ENCODE results near the gene YIPF5.

Gene YIPF5

DNA sequence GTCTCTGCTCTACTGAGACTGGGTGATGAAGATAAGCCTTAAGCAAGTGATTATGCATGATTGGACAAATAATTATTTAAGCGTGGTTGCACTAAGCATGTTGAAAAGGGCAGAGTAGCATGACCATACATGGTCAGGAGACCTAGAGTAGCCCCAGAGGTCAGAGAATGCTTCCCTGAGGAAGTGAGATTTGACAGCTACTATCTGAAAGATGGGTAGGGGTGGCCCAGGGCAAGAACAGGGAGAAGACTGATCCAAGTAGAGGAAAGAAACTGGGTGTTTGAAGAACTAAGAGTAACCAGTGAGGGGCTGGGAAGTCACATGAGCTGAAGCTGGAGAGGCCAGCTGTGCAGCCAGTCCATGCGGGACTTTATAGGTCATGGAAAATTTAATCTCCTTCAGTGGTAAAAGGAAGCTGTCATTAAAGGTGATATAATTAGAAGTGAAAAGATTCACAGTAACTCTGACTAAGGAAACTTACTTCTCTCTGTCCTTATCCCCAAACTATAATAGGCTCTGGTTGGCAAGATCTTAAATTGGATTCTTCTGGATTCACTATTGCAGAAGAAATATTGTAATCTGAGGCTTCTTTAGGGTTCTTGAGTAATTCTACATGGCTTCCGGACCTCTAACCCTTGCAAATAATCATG lies 35.2 kb downstream of the YIPF5 start:
- DNase-seq (ENCODE audit: low read depth) = no peak
- TF ChIP-seq, protein P1, sequence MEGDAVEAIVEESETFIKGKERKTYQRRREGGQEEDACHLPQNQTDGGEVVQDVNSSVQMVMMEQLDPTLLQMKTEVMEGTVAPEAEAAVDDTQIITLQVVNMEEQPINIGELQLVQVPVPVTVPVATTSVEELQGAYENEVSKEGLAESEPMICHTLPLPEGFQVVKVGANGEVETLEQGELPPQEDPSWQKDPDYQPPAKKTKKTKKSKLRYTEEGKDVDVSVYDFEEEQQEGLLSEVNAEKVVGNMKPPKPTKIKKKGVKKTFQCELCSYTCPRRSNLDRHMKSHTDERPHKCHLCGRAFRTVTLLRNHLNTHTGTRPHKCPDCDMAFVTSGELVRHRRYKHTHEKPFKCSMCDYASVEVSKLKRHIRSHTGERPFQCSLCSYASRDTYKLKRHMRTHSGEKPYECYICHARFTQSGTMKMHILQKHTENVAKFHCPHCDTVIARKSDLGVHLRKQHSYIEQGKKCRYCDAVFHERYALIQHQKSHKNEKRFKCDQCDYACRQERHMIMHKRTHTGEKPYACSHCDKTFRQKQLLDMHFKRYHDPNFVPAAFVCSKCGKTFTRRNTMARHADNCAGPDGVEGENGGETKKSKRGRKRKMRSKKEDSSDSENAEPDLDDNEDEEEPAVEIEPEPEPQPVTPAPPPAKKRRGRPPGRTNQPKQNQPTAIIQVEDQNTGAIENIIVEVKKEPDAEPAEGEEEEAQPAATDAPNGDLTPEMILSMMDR (IDR thresholded peaks at IDR 0.05; ENCODE audit: control insufficient read depth, insufficient read depth, low read depth, low read length, missing control alignments) = no peak

DNA sequence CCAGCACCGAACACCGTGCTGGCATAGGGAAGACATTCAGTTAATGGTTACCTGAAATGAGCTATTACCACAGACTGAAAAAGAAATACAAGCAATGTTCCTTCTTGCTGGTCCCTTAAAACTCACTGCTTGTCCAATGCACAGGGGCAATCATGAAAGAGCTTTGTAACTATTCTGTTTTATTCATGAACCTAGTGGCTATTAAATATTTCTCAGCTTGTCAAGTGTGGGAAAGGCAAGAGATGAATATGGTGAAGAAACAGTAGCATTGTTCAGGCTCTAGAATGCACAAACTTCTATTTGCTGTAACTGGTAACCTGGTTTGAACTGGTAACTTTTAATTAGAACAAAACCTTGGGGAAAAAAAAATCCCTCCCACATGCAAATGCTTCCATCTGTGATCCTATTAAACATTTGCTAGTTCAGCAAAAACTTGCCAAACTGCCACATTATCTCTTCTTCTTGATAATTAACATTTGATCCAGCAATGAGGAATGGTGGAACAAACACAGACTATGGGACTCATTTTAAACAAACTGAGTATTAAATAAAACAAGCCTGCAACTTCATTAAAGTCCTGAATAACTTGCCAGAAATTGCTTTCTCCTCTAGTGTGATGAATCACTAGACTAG lies 36.1 kb downstream of the YIPF5 start:
- TF ChIP-seq, protein P1 (IDR thresholded peaks at IDR 0.05; ENCODE audit: control insufficient read depth, insufficient read depth, low read depth, low read length, missing control alignments) = no peak
- no peak overlapping the region for H3K4me3 ChIP-seq (ENCODE audit: control insufficient read depth, low read depth, low read length)
- no peak for DNase-seq (ENCODE audit: low read depth)

More for the DNA sequence above, 35.2 kb downstream of the YIPF5 start:
- H3K4me3 ChIP-seq (ENCODE audit: control insufficient read depth, low read depth, low read length) = no peak overlapping the region

DNA sequence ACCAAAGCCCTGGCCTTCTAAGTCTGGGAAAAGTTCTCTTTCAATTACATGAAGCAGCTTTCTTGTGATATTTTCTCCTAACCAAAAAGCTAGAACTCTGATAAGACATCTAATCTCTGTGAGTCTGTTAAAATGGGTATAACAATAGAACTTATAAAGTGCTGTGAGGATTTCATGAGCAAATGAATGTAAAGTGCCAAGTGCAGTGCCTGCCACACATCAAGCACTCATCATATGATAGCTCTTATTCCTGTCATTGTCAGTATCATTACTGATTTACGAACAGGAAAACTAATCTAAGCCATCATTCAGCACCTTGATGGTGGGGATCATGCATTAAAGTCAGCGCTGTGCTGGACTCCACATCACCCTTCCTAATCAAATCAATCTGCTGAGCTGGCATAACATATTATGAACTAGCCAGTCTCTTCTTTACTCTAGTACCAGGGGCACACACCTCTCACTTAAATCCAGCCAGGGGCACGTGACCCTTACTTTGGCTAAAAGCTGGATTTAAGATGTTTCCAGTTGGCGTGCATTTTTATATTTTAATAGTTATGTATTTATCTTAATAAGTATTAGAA lies 37.3 kb downstream of the YIPF5 start:
- H3K4me3 ChIP-seq (ENCODE audit: control insufficient read depth, low read depth, low read length) = no peak overlapping the region
- DNase-seq (ENCODE audit: low read depth) = no peak
- TF ChIP-seq, protein P1 (IDR thresholded peaks at IDR 0.05; ENCODE audit: control insufficient read depth, insufficient read depth, low read depth, low read length, missing control alignments) = no peak

DNA sequence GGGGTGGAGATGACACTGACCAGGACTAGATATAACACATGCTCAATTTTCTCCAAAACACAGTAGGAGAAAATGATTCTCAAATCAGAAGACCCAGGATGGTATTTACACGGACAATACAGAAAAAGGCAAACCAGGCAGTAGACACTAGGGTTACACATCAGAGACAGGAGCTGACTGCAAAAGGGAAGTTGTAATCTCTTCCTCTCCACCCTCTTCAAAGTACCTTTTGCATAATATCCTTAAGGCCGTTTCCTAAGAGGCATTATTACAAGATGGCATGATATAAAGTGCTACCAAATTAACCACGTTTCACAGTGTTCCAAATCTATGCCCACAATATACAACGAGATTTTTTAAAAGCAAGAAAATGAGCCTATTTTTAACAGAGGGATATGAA lies 39.2 kb downstream of the YIPF5 start:
- no peak overlapping the region for H3K4me3 ChIP-seq (ENCODE audit: control insufficient read depth, low read depth, low read length)
- no peak for DNase-seq (ENCODE audit: low read depth)
- TF ChIP-seq, protein P1 (IDR thresholded peaks at IDR 0.05; ENCODE audit: control insufficient read depth, insufficient read depth, low read depth, low read length, missing control alignments) = no peak

DNA sequence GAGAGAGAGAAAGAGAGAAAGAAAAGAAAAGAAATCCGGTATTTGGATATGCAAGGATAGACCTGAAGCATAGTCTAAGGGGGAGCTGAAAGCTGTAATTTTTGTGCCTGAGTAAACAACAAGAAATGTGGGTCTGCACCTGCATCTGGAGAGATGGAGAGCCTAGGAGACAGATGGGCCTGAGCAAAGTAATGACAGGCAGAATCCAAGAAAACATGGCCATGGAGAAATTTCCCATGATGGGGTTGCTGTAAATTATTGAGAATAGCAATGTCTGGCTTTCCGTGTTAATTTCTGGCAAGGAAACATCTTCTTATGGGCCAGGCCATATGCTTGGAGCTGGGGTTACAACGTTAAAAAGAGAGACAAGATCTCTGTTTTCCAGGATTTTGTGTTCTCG lies 40.2 kb downstream of the YIPF5 start:
- no peak overlapping the region for H3K4me3 ChIP-seq (ENCODE audit: control insufficient read depth, low read depth, low read length)
- DNase-seq (ENCODE audit: low read depth) = no peak
- TF ChIP-seq, protein P1 (IDR thresholded peaks at IDR 0.05; ENCODE audit: control insufficient read depth, insufficient read depth, low read depth, low read length, missing control alignments) = no peak

DNA sequence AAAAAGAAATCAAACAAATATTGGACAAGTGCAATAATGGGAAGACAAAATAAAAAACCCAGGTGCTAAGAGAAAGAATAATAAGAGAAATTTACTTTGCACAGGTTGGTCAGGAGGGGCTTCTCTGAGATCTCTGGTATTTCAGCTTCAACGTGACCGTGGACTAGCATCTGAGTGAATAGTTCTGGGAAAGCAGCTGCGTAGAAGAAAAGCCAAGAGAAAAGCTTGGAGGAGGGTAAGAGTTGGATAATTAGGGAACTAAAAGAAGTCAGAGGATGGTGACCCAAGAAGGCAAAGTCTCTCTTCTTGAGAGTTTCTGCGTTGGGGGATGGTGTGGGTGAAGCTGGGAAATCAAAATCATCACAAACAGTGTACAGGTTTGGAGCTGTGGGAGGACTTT lies 41.6 kb downstream of the YIPF5 start:
- no peak for DNase-seq (ENCODE audit: low read depth)
- TF ChIP-seq, protein P1 (IDR thresholded peaks at IDR 0.05; ENCODE audit: control insufficient read depth, insufficient read depth, low read depth, low read length, missing control alignments) = no peak
- no peak overlapping the region for H3K4me3 ChIP-seq (ENCODE audit: control insufficient read depth, low read depth, low read length)

Data from AG09309 (cell line).